Activated naive CD4-positive, alpha-beta T cell (primary cell): ENCODE data around the gene ZNF25.
"Not testable (repeated sequence)": the region's sequence is repeated elsewhere in the genome, so short reads cannot be mapped to it uniquely, and the experiment has no call there.

Experiments
- DNase-seq, 4 experiments: peaks; one replicate each; lab custom pipeline; 2025; lab: John Stamatoyannopoulos, UW

The ZNF25 gene

DNA sequence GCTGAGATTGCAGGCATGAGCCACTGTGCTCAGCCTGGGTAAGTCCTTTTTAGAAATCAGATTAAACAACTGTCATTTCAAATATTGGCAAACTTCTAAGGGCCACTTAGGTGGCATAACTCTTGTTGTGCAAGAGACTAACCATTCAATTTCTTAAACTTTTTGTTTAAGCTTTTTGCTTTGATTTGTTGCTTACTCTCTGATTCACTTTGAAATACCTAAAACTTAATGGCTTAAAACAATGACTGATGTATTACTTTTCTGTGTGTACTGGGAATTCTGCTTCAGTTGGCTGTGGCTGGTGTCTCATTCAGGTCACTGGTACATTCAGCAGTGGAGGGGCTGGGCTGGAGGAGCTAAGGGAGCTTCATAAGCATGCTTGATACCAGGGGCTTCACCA, 28.9 kb downstream of the ZNF25 start:
- DNase-seq, result no peak

DNA sequence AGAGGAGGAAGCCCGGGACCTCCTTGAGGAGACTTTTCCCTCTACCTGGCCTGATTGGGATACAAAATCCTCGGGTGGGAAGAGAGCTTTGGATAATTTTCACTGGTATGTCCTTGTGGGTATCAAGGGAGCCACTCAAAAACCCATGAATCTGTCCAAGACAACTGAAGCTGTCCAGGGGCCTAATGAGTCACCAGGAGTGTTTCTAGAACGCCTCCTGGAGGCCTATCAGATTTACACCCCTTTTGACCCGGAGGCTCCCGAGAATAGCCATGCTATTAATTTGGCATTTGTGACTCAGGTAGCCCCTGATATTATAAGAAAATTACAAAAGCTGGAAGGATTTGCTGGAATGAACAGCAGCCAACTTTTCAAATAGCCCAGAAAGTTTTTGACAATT, 38.6 kb downstream of the ZNF25 start:
- no peak for DNase-seq

DNA sequence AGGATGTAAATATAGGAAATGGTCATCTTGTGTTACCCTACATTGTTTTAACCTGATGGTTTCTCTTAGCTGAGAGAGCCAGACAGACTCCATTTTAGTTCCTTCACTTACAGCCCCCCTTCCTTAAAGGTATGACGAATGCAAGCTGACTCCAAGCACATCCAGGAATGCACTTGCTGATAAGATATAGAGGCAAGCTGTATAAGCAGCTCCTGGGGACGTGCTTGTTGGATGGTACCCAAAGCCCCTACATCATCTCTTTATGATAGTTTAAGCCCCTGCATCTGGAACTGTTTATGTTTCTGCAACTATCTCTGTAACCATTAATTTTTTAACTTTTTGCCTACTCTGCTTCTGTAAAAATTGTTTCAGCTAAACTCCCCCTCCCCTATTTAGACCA, 41.7 kb downstream of the ZNF25 start:
- no peak for DNase-seq

DNA sequence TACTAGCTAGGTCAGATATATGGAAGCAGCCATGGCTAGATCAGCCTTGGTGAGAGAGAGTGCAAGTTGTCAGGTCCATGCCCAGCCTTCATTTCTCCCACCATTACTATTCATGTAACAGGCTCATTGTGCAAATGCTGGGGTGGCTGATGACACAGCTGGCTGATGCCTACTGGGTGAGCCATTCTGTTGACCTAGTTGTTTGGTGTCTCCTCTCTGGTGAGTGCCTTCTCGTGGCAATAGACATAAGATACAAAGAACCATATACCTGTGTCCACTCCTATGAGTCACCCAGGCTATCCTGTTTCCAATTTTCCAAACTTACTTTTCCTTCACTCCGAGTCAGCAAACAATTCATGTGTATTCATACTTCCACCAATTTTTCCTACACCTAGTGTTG, 46.0 kb downstream of the ZNF25 start:
- DNase-seq, result no peak

DNA sequence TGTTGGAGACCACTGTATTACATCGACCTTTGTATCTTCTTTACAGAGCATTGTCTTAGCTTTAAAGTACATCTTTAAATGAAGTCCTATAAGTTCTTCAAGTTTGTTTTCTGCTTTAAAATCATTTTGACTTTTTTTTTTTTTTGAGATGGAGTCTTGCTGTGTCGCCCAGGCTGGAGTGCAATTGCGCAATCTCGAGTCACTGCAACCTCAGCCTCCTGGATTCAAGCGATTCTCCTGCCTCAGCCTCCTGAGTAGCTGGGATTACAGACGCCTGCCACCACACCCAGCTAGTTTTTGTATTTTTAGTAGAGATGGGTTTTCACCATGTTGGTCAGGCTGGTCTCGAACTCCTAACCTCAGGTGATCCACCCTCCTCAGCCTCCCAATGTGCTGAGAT, 68.3 kb downstream of the ZNF25 start:
- DNase-seq, result not testable (repeated sequence)

DNA sequence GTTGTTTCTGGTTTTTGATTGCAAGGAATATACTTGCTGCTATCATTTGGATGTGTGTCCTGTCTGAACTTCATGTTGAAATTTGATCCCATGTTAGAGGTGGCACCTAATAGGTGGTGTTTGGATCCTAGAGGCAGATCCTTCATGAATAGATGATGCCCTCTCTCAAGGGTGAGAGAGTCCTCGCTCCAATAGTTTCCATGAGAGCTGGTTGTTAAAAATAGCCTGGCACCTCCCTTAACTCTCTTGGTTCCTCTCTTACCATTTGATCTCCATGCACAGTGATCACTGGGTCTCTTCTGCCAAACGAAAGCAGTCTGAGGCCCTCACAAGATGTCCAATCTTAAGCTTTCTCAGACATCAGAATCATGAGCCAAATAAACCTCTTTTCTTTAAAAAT, 70.1 kb downstream of the ZNF25 start:
- DNase-seq, result no peak
